Activated CD8-positive, alpha-beta T cell treated with anti-CD3 and anti-CD28 coated beads for 36 hours (primary cell): ENCODE results near the gene PZP. TPM values are rescaled to one million over a fixed set of nuclear protein-coding genes. Genes with fewer than 3 reads are reported as not detected.

Source experiments
- ATAC-seq: fragments of 200-7000 bp; cut with Tn5 transposase; one replicate; pipeline ENCODE4 v1.10.0; 2021; ENCODE audit warnings: mild to moderate bottlenecking, moderate library complexity
- CTCF ChIA-PET: fragments of 350-600 bp; sonication (Branson Sonifier 250); formaldehyde crosslinking; loops from one replicate; lab custom pipeline; 2021; ENCODE audit warnings: antibody characterized with exemption; lab: Charles Lee
- POLR2A ChIA-PET: fragments of 350-600 bp; sonication (Branson Sonifier 250); formaldehyde crosslinking; loops from one replicate; lab custom pipeline; 2021; ENCODE audit warnings: antibody characterized with exemption; lab: Charles Lee
- DNase-seq: peaks from one replicate; pipeline ENCODE4 v3.0.0-alpha.2; 2020
- H3K27ac Mint-ChIP-seq: one replicate; pipeline ENCODE4 v1.8.0; 2021; ENCODE audit warnings: mild to moderate bottlenecking, mixed read lengths
- H3K27me3 Mint-ChIP-seq: one replicate; pipeline ENCODE4 v1.8.0; 2021; ENCODE audit warnings: mixed read lengths
- H3K36me3 Mint-ChIP-seq: one replicate; pipeline ENCODE4 v1.8.0; 2021; ENCODE audit warnings: low read depth, mixed read lengths
- H3K4me1 Mint-ChIP-seq: one replicate; pipeline ENCODE4 v1.8.0; 2021; ENCODE audit warnings: low read depth, mixed read lengths
- H3K4me3 Mint-ChIP-seq: one replicate; pipeline ENCODE4 v1.8.0; 2021; ENCODE audit warnings: mild to moderate bottlenecking, moderate library complexity, mixed read lengths
- H3K9me3 Mint-ChIP-seq: one replicate; pipeline ENCODE4 v1.8.0; 2021; ENCODE audit warnings: mixed read lengths
- CTCF ChIP-seq: fragments of 200-600 bp; IDR thresholded peaks from one replicate; pipeline ENCODE4 v1.8.0; 2022; ENCODE audit warnings: antibody characterized with exemption, mild to moderate bottlenecking
- intact Hi-C: fragments of 100-400 bp; cut with micrococcal nuclease; formaldehyde crosslinking; loops from one replicate; pipeline ENCODE4 v1.10.0; 2022
- total RNA-seq, 2 experiments: library from RNA; stranded (reverse); gene quantifications; one replicate each; pipeline ENCODE4 v1.2.3, GENCODE V29; 2021

The PZP gene
- total RNA-seq, 2 experiments from 2014 or later: not detected

DNA sequence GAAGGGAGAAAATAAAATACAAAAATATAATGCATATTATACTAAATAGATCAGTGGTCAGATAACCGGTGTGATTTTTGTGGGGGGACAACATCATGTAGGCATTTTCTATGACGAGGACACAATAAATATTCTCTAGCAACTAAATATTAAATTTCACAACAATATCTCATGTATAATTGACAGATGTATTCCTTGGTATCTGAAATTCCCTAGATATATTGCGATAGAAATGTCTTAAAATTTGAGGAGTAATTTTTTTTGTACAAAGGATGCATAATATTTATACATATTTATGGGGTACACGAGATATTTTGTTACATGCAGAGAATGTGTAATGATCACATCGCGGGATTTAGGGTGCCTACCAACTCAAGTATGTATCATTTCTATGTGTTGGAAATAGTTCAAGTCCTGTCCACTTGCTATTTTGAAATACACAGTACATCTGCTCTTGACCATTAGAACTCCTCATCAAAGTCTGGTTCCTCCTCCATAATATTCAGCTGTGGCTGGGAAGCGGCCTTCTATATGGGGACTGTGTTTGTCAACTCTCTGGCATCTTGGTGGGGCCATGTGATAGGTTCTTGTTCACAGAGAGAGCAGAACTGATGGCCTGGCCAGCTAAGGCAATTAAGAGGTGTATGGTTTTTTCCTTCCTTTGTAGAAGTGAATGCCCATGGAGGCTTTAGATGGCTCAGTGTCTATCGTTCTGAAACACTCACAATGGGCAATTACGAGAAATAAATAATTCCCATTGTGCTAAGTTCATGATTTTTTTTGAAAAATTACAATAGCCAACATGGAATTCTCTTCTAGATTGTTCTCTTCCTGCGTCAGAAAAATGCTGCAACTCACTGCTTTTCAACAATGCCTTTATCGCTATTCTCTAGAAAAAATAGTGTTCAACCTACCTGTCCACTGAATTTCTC, 101.3 kb downstream of the PZP start:
- no peak for TF ChIP-seq CTCF
- no peaks in the 10 kb centered on the region for H3K36me3 Mint-ChIP-seq
- CTCF ChIA-PET: no interaction called here
- H3K27ac Mint-ChIP-seq: no peak overlapping the region
- H3K9me3 Mint-ChIP-seq: no peaks in the 10 kb centered on the region
- H3K4me3 Mint-ChIP-seq: no peak overlapping the region
- H3K4me1 Mint-ChIP-seq: peaks cover 10% of the 10 kb centered on the region
- no peak for DNase-seq
- no peaks in the 10 kb centered on the region for H3K27me3 Mint-ChIP-seq
- no peak for ATAC-seq
- intact Hi-C loops: no loop called here
- POLR2A ChIA-PET: no interaction called here

DNA sequence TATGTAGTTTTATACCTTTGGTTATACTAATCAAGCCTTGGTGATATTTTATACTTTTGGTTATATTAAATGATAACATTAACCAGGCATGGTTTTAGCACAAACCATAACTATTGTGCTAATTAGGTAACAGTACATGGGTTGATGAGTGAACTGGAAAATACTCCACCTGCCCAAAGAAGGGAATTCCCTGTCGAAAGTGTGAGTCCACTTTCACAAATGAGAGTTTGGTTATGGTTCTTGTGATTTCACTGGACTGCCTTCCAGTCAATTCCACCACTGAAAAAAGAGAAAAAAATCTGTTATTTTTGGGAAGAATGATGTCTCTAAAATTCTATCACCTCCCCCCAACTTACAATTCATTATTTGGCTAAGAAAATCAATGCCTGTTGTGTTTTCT, 102.1 kb downstream of the PZP start:
- H3K4me3 Mint-ChIP-seq: no peak overlapping the region
- CTCF ChIA-PET: no interaction called here
- no peaks in the 10 kb centered on the region for H3K36me3 Mint-ChIP-seq
- POLR2A ChIA-PET: no interaction called here
- TF ChIP-seq CTCF: no peak
- intact Hi-C loops: no loop called here
- no peak for ATAC-seq
- no peaks in the 10 kb centered on the region for H3K9me3 Mint-ChIP-seq
- H3K4me1 Mint-ChIP-seq: peaks cover 10% of the 10 kb centered on the region
- H3K27ac Mint-ChIP-seq: no peak overlapping the region
- DNase-seq: no peak
- no peaks in the 10 kb centered on the region for H3K27me3 Mint-ChIP-seq

- intact Hi-C loops: no loop called here
- ChIA-PET POLR2A (no interaction called here), CTCF (no interaction called here)
- Mint-ChIP-seq H3K27me3 (no peaks in the 10 kb centered on the region), H3K4me3 (no peak overlapping the region), H3K27ac (no peak overlapping the region), H3K9me3 (no peaks in the 10 kb centered on the region), H3K4me1 (peaks cover 10% of the 10 kb centered on the region), H3K36me3 (no peaks in the 10 kb centered on the region)
- ATAC-seq (no peak), DNase-seq (no peak)
- no peak for TF ChIP-seq CTCF
These were observed 103.3 kb downstream of the PZP start for GRCh38 chr12:9104767-9105423.

DNA sequence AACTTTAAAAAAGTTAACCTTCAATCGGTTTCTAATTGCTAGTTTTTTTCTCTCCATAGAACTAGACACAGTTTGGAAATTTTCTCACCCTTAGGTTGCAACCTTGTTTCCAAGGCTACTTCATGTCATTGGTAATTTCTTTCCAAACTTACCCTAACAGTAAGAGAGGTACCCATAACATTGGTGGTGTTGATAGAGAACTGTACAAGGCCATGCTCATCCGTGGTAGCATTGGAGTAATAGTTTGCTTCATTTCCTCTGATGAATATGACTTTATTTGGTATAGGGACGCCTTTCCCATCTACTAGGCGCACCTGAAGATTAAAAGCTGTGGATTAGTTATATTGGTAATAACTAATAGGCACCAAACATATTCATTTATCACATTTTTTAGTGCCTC, 104.1 kb downstream of the PZP start:
- intact Hi-C loops: no loop called here
- CTCF ChIA-PET: interaction anchor here (1.2 kb wide), 1 partner anchor 11 kb away, joined by 4 read pairs; the partner anchor contains the start of gene A2M
- Mint-ChIP-seq H3K36me3 (no peaks in the 10 kb centered on the region), H3K4me1 (peaks cover 10% of the 10 kb centered on the region), H3K27ac (no peak overlapping the region), H3K9me3 (no peaks in the 10 kb centered on the region), H3K27me3 (no peaks in the 10 kb centered on the region), H3K4me3 (no peak overlapping the region)
- no peak for TF ChIP-seq CTCF
- DNase-seq: no peak
- POLR2A ChIA-PET: no interaction called here
- no peak for ATAC-seq
